Lung (tissue), 12 donors: ENCODE data around the gene PPP2R3A. TPM values are rescaled to one million over a fixed set of nuclear protein-coding genes. Genes with fewer than 3 reads are reported as not detected.
"Not testable (repeated sequence)": the region's sequence is repeated elsewhere in the genome, so short reads cannot be mapped to it uniquely, and the experiment has no call there.

Experiments
- ATAC-seq: fragments of 200-7000 bp; cut with Tn5 transposase; one replicate; pipeline ENCODE4 v1.9.1; 2020; ENCODE audit warnings: moderate number of reproducible peaks; ENCODE audit not compliant: insufficient read depth, low FRiP score
- DNase-seq, 3 donors: peaks; one replicate each; pipeline ENCODE4 v3.0.0-alpha.2; 2013 to 2017
- H3K27ac ChIP-seq, 2 donors: one replicate each; pipeline ENCODE4 v1.5.1; 2013; ENCODE audit warnings: mild to moderate bottlenecking in 2 of 2, moderate library complexity in 2 of 2, control low read depth in 1 of 2, inconsistent platforms in 1 of 2, low read depth in 1 of 2, low read length in 1 of 2
- H3K27me3 ChIP-seq, 3 donors: one replicate each; pipeline ENCODE4 v1.5.1; 2013; ENCODE audit warnings: low read length in 2 of 3; ENCODE audit not compliant: control insufficient read depth in 3 of 3, insufficient read depth in 3 of 3
- H3K36me3 ChIP-seq, 4 donors: one replicate each; pipeline ENCODE4 v1.5.1; 2013; ENCODE audit warnings: low read length in 4 of 4, mild to moderate bottlenecking in 1 of 4, moderate library complexity in 1 of 4; ENCODE audit not compliant: control insufficient read depth in 4 of 4, insufficient read depth in 4 of 4
- H3K4me1 ChIP-seq, 5 donors: one replicate each; pipeline ENCODE4 v1.5.1; 2013; ENCODE audit warnings: low read length in 5 of 5, mild to moderate bottlenecking in 2 of 5, moderate library complexity in 1 of 5; ENCODE audit not compliant: control insufficient read depth in 5 of 5, insufficient read depth in 5 of 5
- H3K4me3 ChIP-seq: one replicate; pipeline ENCODE4 v1.5.1; 2013; ENCODE audit warnings: mild to moderate bottlenecking, control low read depth, moderate library complexity
- H3K9ac ChIP-seq, 2 donors: one replicate each; pipeline ENCODE4 v1.5.1; 2013; ENCODE audit warnings: low read length in 2 of 2, control low read depth in 1 of 2; ENCODE audit not compliant: insufficient read depth in 1 of 2
- H3K9me3 ChIP-seq, 4 donors: one replicate each; pipeline ENCODE4 v1.5.1; 2013; ENCODE audit warnings: low read length in 3 of 4, mild to moderate bottlenecking in 1 of 4, moderate library complexity in 1 of 4; ENCODE audit not compliant: control insufficient read depth in 4 of 4, insufficient read depth in 3 of 4
- WGBS, 2 donors: extraction: QIAGEN DNeasy Blood & Tissue Kit; methylation state at CpG; one replicate each; pipeline ENCODE4 v1.1.7; 2013; 5-methylcytosine and 5-hydroxymethylcytosine counted together
- polyA plus RNA-seq, 2 donors: library from polyadenylated mRNA; stranded (reverse); fragments of 200-250 nt; gene quantifications; one replicate each; pipeline ENCODE4 v1.2.1, GENCODE V29; 2013
- total RNA-seq, 2 donors: library from RNA; depleted of rRNA in 1 of 2; stranded (reverse); fragments of >200 nt in 1 of 2; gene quantifications; one replicate each; pipeline ENCODE4 v1.2.1, GENCODE V29; 2014 to 2021
- TF ChIP-seq, protein P1 (sequence below): IDR thresholded peaks from 2 replicates; pipeline ENCODE4 v1.5.1; 2012; ENCODE audit warnings: mild to moderate bottlenecking; ENCODE audit errors: control extremely low read depth, extremely low read depth
- donor health status: control.
- donor health status: control.
- donor health status: Bipolar disorder and iron deficiency.
- donor health status: healthy.
- donor health status: DM: yes; HTN: yes; CAD: no.

Gene PPP2R3A
- total and polyA plus RNA-seq, 4 donors, result 1.6 to 17.0 (median 4.6) TPM

DNA sequence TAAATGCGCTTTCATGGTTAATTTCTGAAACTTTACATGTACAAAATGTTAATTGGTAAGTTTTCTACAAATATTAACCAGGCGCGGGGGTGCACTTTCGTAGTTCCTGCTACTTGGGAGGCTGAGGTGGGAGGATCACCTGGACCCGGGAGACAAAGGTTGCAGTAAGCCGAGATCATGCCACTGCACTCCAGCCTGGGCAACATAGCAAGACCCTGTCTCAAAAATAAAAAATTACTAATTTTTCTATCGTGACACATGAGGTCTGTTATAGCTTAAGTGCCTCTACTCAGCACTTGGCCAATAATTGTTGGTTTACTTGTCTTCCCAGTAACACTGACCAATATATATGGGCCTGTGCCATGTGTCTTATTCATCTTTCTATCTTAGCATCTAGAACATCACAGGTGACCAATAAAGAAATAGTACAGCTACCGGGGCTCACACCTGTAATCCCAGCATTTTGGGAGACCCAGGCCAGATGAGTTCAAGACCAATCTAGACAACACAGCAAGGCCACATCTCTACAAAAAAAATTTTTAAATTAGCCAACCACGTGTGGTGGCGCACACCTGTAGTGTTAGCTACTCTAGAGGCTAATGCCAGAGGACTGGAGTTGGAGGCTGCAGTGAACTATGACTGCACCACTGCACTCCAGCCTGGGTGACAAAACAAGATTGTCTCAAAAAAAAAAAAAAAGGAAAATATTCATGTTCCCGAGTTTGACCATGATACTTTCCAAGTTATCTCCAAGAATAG lies 224.5 kb downstream of the PPP2R3A start:
- H3K9ac ChIP-seq, result no peak overlapping the region
- no peak overlapping the region for H3K27ac ChIP-seq

DNA sequence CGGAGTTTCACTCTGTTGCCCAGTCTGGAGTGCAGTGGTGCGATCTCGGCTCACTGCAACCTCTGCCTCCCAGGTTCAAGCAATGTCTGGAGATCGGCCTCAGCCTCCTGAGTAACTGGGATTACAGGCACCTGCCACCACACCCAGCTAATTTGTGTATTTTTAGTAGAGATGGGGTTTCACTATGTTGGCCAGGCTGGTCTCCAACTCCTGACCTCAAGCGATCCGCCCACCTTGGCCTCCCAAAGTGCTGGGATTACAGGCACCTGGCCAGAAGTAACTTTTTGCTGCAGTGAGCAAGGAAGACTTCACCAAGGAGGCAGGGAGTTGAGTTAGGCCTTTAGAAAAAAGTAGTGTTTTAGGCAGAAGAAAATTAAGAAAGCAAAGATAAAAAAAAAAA lies 226.7 kb downstream of the PPP2R3A start:
- Histone ChIP-seq H3K9ac (peak overlapping the region in 1 of 2 donors; percentile 97), H3K4me1 (peaks cover 7 to 35% (median 12%) of the 10 kb centered on the region in 5 donors), H3K36me3 (peaks cover 0 to 19% (median 0%) of the 10 kb centered on the region in 4 donors)
- H3K9me3 ChIP-seq, DNase-seq, ATAC-seq, H3K27ac ChIP-seq, H3K4me3 ChIP-seq, H3K27me3 ChIP-seq: not testable (repeated sequence)
- WGBS, 2 donors, result 28 to 48% methylated on average over 6 of the region's 6 CpGs

More for the DNA sequence above, 224.5 kb downstream of the PPP2R3A start:
- Histone ChIP-seq H3K36me3 (peaks cover 0 to 14% (median 0%) of the 10 kb centered on the region in 4 donors), H3K4me1 (peaks cover 7 to 31% (median 13%) of the 10 kb centered on the region in 5 donors), H3K9me3 (no peaks in the 10 kb centered on the region), H3K27me3 (no peaks in the 10 kb centered on the region), H3K4me3 (no peak overlapping the region)
- DNase-seq (no peak), ATAC-seq (no peak)
- WGBS, 2 donors, result 91 to 92% methylated on average over 11 of the region's 11 CpGs
- TF ChIP-seq, protein P1, sequence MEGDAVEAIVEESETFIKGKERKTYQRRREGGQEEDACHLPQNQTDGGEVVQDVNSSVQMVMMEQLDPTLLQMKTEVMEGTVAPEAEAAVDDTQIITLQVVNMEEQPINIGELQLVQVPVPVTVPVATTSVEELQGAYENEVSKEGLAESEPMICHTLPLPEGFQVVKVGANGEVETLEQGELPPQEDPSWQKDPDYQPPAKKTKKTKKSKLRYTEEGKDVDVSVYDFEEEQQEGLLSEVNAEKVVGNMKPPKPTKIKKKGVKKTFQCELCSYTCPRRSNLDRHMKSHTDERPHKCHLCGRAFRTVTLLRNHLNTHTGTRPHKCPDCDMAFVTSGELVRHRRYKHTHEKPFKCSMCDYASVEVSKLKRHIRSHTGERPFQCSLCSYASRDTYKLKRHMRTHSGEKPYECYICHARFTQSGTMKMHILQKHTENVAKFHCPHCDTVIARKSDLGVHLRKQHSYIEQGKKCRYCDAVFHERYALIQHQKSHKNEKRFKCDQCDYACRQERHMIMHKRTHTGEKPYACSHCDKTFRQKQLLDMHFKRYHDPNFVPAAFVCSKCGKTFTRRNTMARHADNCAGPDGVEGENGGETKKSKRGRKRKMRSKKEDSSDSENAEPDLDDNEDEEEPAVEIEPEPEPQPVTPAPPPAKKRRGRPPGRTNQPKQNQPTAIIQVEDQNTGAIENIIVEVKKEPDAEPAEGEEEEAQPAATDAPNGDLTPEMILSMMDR, result no peak

DNA sequence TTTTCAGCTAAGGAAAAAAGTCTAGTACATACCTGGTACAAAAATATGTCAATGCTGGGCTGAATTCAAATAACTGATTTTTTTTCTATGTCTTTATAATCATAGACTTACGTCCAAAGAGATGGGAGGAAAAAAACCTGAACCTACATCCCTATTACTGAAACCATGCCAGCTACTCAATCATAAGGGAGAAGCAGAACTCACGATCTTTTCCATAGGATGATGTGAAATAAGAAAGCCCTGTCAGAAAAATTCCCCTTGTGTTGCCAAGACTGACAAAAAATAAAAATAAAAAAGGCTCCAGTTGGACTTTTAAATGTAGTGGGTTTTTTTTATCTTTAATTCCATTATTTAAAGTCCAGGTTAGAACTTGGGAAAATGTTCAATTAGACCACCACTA lies 227.3 kb downstream of the PPP2R3A start:
- Histone ChIP-seq H3K27ac (no peak overlapping the region), H3K27me3 (no peaks in the 10 kb centered on the region), H3K9me3 (no peaks in the 10 kb centered on the region), H3K4me1 (peaks cover 7 to 41% (median 12%) of the 10 kb centered on the region in 5 donors), H3K4me3 (no peak overlapping the region), H3K36me3 (peaks cover 0 to 19% (median 1%) of the 10 kb centered on the region in 4 donors), H3K9ac (peak overlapping the region in 1 of 2 donors; percentile 97)
- 0 to 2% methylated on average over 2 of the region's 2 CpGs for WGBS, 2 donors
- peak in 2 of 3 donors; percentile 31 to 34 for DNase-seq
- no peak for ATAC-seq
- TF ChIP-seq, protein P1, result no peak

DNA sequence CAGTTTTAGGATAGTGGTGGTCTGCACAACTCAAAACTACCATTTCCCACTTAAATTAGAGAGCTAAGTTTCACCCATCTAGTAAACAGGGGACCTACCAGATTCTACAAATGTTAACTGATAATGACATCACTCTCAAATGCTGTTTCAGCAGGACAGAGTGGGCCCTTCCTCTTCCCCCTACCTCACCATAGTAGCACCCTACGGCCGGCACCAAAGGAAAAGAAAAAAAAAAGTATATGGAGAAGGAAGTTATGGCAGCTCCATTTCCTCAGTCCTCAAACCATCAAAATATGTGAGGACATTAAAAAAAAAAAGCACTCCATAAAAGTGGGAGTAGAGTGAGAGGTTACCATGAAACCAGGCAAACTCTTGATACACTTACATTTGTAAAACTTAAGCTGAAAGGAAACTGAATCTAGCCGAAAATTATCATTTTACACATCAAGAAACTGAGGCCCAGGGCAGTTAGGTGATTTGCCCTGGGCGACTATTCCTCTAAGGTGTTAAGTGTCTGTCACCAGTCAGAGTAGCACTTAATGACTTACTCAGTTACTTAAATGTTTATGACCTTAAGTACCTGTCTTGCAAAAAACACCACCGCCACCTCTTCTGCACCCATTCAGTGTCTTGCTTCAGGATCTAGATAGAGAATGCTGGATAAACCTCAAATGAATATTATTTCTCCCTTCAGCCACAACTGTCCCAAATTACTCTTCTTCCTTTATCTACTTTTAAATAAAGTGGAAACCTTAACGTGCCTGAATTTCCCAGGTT lies 227.9 kb downstream of the PPP2R3A start:
- peaks cover 4 to 38% (median 12%) of the 10 kb centered on the region in 5 donors for H3K4me1 ChIP-seq
- H3K27me3 ChIP-seq, result no peaks in the 10 kb centered on the region
- H3K9me3 ChIP-seq, result no peaks in the 10 kb centered on the region
- DNase-seq (peak in 2 of 3 donors; percentile 45 to 47), ATAC-seq (no peak)
- peak overlapping the region in 1 of 2 donors; percentile 66 for H3K27ac ChIP-seq
- 0 to 1% methylated on average over 5 to 6 of the region's 6 CpGs for WGBS, 2 donors
- H3K4me3 ChIP-seq, result peak overlapping the region; percentile 28
- TF ChIP-seq, protein P1, result no peak
- peak overlapping the region in 1 of 2 donors; percentile 97 for H3K9ac ChIP-seq
- H3K36me3 ChIP-seq, result peaks cover 0 to 19% (median 1%) of the 10 kb centered on the region in 4 donors
